Smooth muscle cell (in vitro differentiated cells): ENCODE measurements around the gene HOXD8. TPM values are rescaled to one million over a fixed set of nuclear protein-coding genes. Genes with fewer than 3 reads are reported as not detected.

Experiments used
- DNase-seq: peaks from one replicate; lab custom pipeline; 2025; ENCODE audit not compliant: unreplicated experiment; lab: John Stamatoyannopoulos, UW
- H2AFZ ChIP-seq: fragments of 200-600 bp; sonication (generic); 2 replicates; pipeline ENCODE4 v1.6.0; 2016; ENCODE audit warnings: antibody characterized with exemption, low read depth, mild to moderate bottlenecking
- H3F3A ChIP-seq: fragments of 200-600 bp; sonication (generic); 2 replicates; pipeline ENCODE4 v1.6.0; 2017; ENCODE audit warnings: antibody characterized with exemption, low read depth
- H3K27ac ChIP-seq: fragments of 200-600 bp; sonication (generic); 2 replicates; pipeline ENCODE4 v1.5.1; 2016; ENCODE audit warnings: low read depth, mild to moderate bottlenecking
- H3K27me3 ChIP-seq: fragments of 200-600 bp; sonication (generic); 2 replicates; pipeline ENCODE4 v1.6.1; 2016; ENCODE audit warnings: low read depth, mild to moderate bottlenecking
- H3K36me3 ChIP-seq: fragments of 200-600 bp; sonication (generic); 2 replicates; pipeline ENCODE4 v1.5.1; 2016; ENCODE audit warnings: low read depth
- H3K4me1 ChIP-seq: fragments of 200-600 bp; sonication (generic); 2 replicates; pipeline ENCODE4 v1.5.1; 2016; ENCODE audit warnings: low read depth
- H3K4me2 ChIP-seq: fragments of 200-600 bp; sonication (generic); 2 replicates; pipeline ENCODE4 v1.6.0; 2016; ENCODE audit warnings: mild to moderate bottlenecking
- H3K4me3 ChIP-seq: fragments of 200-600 bp; sonication (generic); 2 replicates; pipeline ENCODE4 v1.5.1; 2016; ENCODE audit warnings: mild to moderate bottlenecking
- H3K79me2 ChIP-seq: fragments of 200-600 bp; sonication (generic); 2 replicates; pipeline ENCODE4 v1.6.0; 2016; ENCODE audit warnings: low read depth, mild to moderate bottlenecking
- H3K9ac ChIP-seq: fragments of 200-600 bp; sonication (generic); 2 replicates; pipeline ENCODE4 v1.6.0; 2016; ENCODE audit warnings: low read depth
- H3K9me3 ChIP-seq: fragments of 200-600 bp; sonication (generic); replicated peaks from 2 replicates; pipeline ENCODE4 v1.5.1; 2016; ENCODE audit warnings: low read depth
- H4K20me1 ChIP-seq: fragments of 200-600 bp; sonication (generic); 2 replicates; pipeline ENCODE4 v1.6.0; 2016; ENCODE audit warnings: low read depth
- CTCF ChIP-seq: fragments of 200-600 bp; sonication (generic); IDR thresholded peaks from 2 replicates; pipeline ENCODE4 v1.5.1; 2017; ENCODE audit warnings: borderline replicate concordance, mild to moderate bottlenecking, antibody characterized with exemption; ENCODE audit not compliant: insufficient read depth, poor library complexity, severe bottlenecking
- WGBS: methylation state at CpG from one replicate; pipeline ENCODE4 v1.1.7; 2016; ENCODE audit warnings: low lambda C conversion rate; 5-methylcytosine and 5-hydroxymethylcytosine counted together
- polyA plus RNA-seq: library from polyadenylated mRNA; unstranded; fragments of >200 nt; fragmentation: Nextera tagmentation; extraction: Ambion mirVana; gene quantifications from 2 replicates; pipeline ENCODE4 v1.2.1, GENCODE V29; 2016
- total RNA-seq: library from RNA; depleted of rRNA; stranded (reverse); fragments of >200 nt; gene quantifications from 2 replicates; pipeline ENCODE4 v1.2.3, GENCODE V29; 2014

HOXD8 gene
- total and polyA plus RNA-seq, 2 experiments from 2014 or later, result 0.13 TPM; not detected in 1

- Histone ChIP-seq H3F3A (no peaks in the 10 kb centered on the region), H3K9ac (no peak overlapping the region), H3K4me3 (no peak overlapping the region), H2AFZ (no peak overlapping the region), H3K4me2 (no peak overlapping the region), H3K27ac (no peak overlapping the region), H3K36me3 (no peaks in the 10 kb centered on the region), H3K79me2 (no peaks in the 10 kb centered on the region), H3K4me1 (no peaks in the 10 kb centered on the region), H3K27me3 (peaks cover 100% of the 10 kb centered on the region), H4K20me1 (no peaks in the 10 kb centered on the region), H3K9me3 (no peaks in the 10 kb centered on the region)
- 17% methylated on average over 1 of the region's 1 CpG for WGBS
- no peak for DNase-seq
- TF ChIP-seq CTCF, result no peak
Measured at GRCh38 chr2:176167398-176167797, 37.9 kb downstream of the HOXD8 start.

- no peak overlapping the region for H2AFZ ChIP-seq
- no peaks in the 10 kb centered on the region for H3F3A ChIP-seq
- H3K9me3 ChIP-seq, result no peaks in the 10 kb centered on the region
- no peak overlapping the region for H3K27ac ChIP-seq
- no peak overlapping the region for H3K4me3 ChIP-seq
- H3K4me2 ChIP-seq, result no peak overlapping the region
- H3K79me2 ChIP-seq, result no peaks in the 10 kb centered on the region
- TF ChIP-seq CTCF, result no peak
- 58% methylated on average over 4 of the region's 5 CpGs for WGBS
- H3K27me3 ChIP-seq, result peaks cover 100% of the 10 kb centered on the region
- no peak overlapping the region for H3K9ac ChIP-seq
- peaks cover 2% of the 10 kb centered on the region for H3K4me1 ChIP-seq
- H3K36me3 ChIP-seq, result no peaks in the 10 kb centered on the region
- no peaks in the 10 kb centered on the region for H4K20me1 ChIP-seq
- DNase-seq, result no peak
Measured at GRCh38 chr2:176169181-176169580, 39.7 kb downstream of the HOXD8 start.

GRCh38 chr2:176169711-176170110 is 40.2 kb downstream of the HOXD8 start:
- no peaks in the 10 kb centered on the region for H3F3A ChIP-seq
- DNase-seq, result no peak
- H3K4me1 ChIP-seq, result peaks cover 8% of the 10 kb centered on the region
- no peak for TF ChIP-seq CTCF
- H4K20me1 ChIP-seq, result no peaks in the 10 kb centered on the region
- H3K79me2 ChIP-seq, result no peaks in the 10 kb centered on the region
- no peak overlapping the region for H3K4me3 ChIP-seq
- no peak overlapping the region for H3K4me2 ChIP-seq
- H3K9ac ChIP-seq, result no peak overlapping the region
- no peak overlapping the region for H2AFZ ChIP-seq
- no peak overlapping the region for H3K27ac ChIP-seq
- WGBS, result 67% methylated on average over 2 of the region's 2 CpGs
- no peaks in the 10 kb centered on the region for H3K9me3 ChIP-seq
- no peaks in the 10 kb centered on the region for H3K36me3 ChIP-seq
- peaks cover 100% of the 10 kb centered on the region for H3K27me3 ChIP-seq

- Histone ChIP-seq H3F3A (no peaks in the 10 kb centered on the region), H3K9me3 (no peaks in the 10 kb centered on the region), H3K4me2 (no peak overlapping the region), H3K27ac (no peak overlapping the region), H2AFZ (no peak overlapping the region), H3K27me3 (peaks cover 100% of the 10 kb centered on the region), H3K36me3 (no peaks in the 10 kb centered on the region), H3K4me1 (peaks cover 12% of the 10 kb centered on the region), H3K4me3 (no peak overlapping the region), H4K20me1 (no peaks in the 10 kb centered on the region), H3K9ac (no peak overlapping the region), H3K79me2 (no peaks in the 10 kb centered on the region)
- WGBS, result 68% methylated on average over 1 of the region's 1 CpG
- DNase-seq, result no peak
- no peak for TF ChIP-seq CTCF
Measured at GRCh38 chr2:176170602-176171305, 41.2 kb downstream of the HOXD8 start.
